Activated effector memory CD4-positive, alpha-beta T cell treated with Interleukin-2 at 50 U/mL for 16 hours (primary cell): ENCODE measurements around the gene ACTRT3.

Source experiments
- DNase-seq: peaks from one replicate; pipeline ENCODE4 v3.0.0-alpha.2; 2020

Gene ACTRT3

GRCh38 chr3:169769287-169770181 lies at the start of gene ACTRT3:
Gene ACTRT3, minus strand, starts transcription at chr3:169769561. Its CDS starts 41 bp downstream, at chr3:169769520.
- peak; percentile 46 for DNase-seq

DNA sequence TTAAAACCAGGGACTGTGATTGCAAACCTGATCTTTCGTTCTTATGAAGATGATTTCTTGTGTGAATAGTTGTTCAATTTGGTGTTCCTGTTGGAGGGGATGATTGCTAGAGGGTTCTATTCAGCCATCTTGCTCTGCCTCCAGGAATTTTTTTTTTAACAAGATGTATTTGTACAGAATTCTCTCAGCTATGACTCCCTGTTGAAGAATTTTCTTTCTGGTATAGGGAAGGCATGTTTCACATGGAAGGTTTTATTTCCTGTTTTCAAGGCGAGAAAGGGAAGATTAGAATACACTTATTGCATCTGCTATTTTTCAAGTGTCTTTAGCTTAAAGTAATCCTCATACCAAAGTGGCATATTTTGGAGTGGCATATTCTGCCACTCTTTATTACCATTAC lies 49.0 kb upstream of the ACTRT3 start:
- DNase-seq: no peak

GRCh38 chr3:169815590-169816150 lies 46.3 kb upstream of the ACTRT3 start:
- no peak for DNase-seq

DNA sequence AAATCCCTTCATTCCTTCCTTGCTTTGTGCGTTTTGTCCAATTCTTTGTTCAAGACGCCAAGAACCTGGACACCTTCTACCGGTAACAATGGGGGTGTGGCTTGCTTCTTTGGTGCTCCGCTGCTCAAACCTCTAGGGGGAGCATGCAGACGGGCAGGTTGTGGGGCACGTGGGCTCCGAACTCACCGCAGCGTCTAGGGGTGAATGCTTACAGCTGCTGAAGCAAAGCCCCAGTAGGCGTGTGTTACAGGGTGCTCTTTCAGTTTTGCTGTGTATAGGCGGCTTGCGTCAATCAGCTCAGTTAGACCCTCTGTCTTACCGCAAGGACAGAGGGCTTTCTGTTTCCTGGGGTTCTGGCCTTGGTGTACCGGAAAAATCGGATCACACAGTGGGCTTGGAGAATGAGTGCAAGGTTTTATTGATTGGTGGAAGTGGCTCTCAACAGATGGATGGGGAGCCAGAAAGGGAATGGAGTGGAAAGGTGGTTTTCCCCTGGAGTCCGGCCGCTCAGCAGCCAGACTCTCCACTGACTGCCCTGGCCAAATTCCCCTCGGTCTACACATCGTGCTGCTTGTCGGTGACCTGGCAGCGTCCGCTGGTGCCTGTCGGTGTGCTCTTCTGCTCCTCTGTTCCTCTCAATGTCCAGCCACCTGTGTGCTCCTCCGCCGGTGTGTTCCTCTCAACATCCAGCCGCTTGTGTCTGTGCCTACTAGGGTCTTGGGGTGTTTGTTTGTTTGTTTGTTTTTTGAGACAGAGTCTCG lies 44.6 kb upstream of the ACTRT3 start:
- DNase-seq: peak; percentile 54

DNA sequence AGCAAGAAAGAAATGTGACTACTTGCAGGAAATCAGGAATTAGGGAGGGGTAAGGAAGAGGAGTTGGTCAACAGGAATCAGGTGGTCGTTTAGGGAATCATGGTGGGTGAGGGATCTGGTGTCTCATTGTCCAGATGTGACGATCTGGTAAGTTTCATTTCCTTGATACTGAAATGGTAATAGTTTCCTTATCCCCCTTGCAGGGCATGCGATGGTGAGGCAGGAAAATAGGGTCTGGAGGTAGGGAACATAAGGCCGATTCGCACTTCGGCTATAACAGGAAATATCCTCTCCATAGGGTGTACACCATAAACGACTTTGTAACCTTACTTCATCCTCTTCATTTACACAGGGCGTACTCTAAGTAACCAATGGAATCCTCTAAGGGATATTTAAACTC lies 43.9 kb upstream of the ACTRT3 start:
- no peak for DNase-seq

- DNase-seq: peak; percentile 41
Measured at GRCh38 chr3:169812332-169813235, 43.2 kb upstream of the ACTRT3 start, which contains the start of the genes LRRC34 and LRRIQ4. Gene LRRC34, minus strand, starts transcription at chr3:169812904. Its CDS starts 356 bp downstream, at chr3:169812548. Gene LRRIQ4, plus strand, starts transcription at chr3:169812870. Its CDS starts 9,052 bp downstream, at chr3:169821922.

GRCh38 chr3:169811631-169812331 lies 42.4 kb upstream of the ACTRT3 start:
- no peak for DNase-seq

- no peak for DNase-seq
Measured at GRCh38 chr3:169809230-169809795, 40.0 kb upstream of the ACTRT3 start.

DNA sequence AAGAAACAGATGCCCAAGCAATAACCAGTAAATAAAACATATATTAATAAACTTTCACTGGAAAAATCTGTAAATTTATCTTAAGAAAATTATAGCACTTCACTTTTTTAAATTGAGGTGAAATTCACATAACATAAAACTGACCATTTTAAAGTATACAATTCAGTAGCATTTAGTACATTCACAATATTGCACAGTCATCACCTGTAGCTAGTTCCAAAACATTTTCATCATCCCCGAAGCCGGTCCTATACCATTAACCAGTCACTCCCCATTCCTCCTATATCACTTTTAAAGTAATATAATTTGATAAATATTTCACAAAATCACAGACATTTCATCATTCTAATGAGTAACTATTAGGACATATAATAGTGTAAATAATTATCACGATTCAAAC lies 35.3 kb upstream of the ACTRT3 start:
- no peak for DNase-seq

DNA sequence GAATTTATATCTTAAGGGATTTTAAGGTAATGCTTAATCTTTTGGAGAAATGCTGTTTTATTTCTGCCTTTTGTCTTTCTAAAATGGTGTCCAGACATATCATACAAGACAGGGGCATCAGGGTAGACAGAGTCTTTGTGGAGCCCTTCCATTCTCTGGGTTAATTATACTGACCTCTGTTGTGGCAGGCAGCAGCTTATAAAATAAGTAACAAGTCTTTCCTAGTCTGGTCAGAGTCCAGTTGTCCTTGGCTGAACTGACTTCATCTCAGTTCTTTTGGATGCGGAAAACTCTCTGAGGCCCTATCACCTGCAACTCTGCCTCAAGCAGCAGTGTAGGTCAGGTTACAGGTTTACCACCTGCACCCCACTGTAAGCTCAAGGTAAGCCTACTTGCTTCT lies 23.0 kb upstream of the ACTRT3 start:
- no peak for DNase-seq

GRCh38 chr3:169790687-169791429 lies 21.5 kb upstream of the ACTRT3 start:
- no peak for DNase-seq

DNA sequence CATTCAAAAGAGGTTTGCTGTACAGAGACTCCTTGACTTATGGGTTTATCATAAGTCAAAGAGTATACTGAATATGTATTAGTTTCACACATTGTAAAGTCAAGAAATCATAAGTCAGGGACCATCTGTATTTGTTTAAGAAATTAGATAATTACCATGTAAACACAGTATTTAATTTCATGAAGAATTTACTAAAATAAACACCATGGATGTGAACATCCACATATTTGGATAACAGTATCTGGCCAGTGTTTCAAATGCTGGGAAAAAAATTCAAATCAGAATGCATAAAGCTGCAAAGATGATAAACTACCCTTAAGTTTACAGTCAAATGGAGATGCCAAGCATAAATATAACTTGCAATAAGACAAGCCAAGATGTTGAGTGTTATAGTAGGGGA lies 20.9 kb upstream of the ACTRT3 start:
- no peak for DNase-seq

DNA sequence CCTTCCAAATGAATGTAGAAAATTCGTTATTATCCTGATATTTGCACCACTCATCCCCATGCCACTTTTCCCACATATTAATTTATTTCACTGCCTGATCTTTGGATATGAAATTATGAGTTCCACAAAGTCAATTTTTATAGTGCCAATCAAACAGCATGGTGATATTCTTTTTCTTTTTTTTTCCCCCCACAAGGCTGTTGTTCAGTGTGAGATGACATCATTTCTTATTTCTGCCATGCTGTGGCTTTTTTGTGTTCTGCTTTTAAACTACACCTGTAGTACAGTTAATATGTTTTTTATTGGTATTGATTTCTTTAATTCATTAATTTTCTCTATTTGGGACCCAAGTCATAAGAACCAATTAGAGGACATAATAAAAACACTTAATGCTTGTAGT lies 18.4 kb upstream of the ACTRT3 start:
- no peak for DNase-seq

GRCh38 chr3:169787120-169787519 lies 17.8 kb upstream of the ACTRT3 start:
- no peak for DNase-seq

DNA sequence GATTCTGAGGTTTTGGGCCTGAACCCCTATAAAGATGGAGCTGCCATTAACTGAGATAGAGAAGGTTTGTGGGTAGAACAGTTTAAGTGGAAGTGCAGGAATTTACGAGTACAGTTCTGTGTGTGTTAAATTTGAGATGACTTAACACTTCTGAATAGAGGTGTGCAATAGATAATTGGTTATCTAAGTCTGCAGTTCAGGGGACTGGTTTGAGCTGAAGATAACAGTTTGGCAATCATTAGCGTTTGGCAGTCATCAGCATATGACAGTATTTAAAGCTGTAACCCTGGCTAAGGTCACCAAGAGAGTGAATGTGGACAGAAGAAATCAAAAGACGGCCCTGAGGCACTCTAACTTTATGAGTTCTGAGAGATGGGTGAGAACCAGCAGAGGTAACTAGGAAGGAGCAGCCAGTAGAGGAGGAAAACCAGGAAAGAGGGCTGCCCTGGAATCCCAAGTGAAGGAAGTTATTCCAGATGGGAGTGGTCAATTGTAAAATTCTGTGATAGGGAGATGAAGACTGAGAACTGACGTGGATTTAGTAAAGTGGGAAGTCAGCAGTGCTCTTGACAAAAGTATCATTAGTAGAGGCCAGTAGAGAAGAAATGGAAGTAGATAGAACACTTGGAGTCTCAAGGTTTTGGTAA lies 12.0 kb upstream of the ACTRT3 start:
- DNase-seq: no peak

DNA sequence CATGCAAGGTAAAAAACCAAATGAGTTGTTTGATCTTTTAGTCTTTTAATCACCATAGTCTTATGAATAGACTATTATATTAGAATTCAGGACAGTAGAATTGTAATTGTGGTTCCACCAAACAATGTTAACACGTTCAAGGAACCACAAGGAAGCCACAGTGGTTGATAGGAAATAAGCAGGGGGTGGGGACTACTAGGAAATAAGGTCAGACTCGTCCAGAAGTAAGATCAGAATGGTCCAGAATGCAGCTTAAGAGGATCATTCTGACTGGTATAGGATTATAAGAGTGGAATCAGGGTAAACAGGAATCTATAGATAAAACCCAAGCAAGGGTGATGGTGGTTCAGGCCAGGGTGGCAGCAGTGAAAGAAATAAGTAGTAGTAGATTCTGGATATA lies 11.4 kb upstream of the ACTRT3 start:
- no peak for DNase-seq

- DNase-seq: no peak
Measured at GRCh38 chr3:169777822-169778221, 8.5 kb upstream of the ACTRT3 start.

DNA sequence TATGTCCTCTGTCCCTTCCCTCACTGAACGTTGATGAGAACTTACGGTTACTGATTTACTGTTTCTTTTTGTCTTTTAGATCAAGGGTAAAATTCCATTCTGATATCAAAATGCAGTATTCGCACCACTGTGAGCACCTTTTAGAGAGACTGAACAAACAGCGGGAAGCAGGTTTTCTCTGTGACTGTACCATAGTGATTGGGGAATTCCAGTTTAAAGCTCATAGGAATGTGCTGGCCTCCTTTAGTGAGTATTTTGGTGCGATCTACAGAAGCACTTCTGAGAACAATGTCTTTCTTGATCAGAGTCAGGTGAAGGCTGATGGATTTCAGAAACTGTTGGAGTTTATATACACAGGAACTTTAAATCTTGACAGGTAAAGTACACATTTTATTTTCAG lies 4.8 kb upstream of the ACTRT3 start:
- DNase-seq: no peak

GRCh38 chr3:169772897-169773816 lies 3.8 kb upstream of the ACTRT3 start, which contains the start of gene MYNN:
Gene MYNN, plus strand, starts transcription at chr3:169773396. Its CDS starts 900 bp downstream, at chr3:169774296.
- peak; percentile 87 for DNase-seq
